Body of pancreas (tissue), 4 donors: Measurements from ENCODE around the gene EIF3F. TPM values are rescaled to one million over a fixed set of nuclear protein-coding genes. Genes with fewer than 3 reads are reported as not detected.

Experiments used
- ATAC-seq: fragments of 150-250 bp; one replicate; pipeline ENCODE4 v1.9.1; 2016
- DNase-seq, 4 donors: peaks; one replicate each; pipeline ENCODE4 v3.0.0-alpha.2; 2019
- H3K27ac ChIP-seq, 4 donors: fragments of 200-600 bp; sonication (generic); 1 replicate in 3 of 4; 2 replicates in 1 of 4; pipeline versions ENCODE4 v1.5.1 to v1.6.1; 2016 to 2019; ENCODE audit warnings: mild to moderate bottlenecking in 1 of 4, mixed read lengths in 1 of 4, moderate library complexity in 1 of 4
- H3K27me3 ChIP-seq, 2 donors: fragments of 200-600 bp; sonication (generic); one replicate each; pipeline ENCODE4 v1.6.0; 2016; ENCODE audit warnings: mild to moderate bottlenecking in 1 of 2
- H3K36me3 ChIP-seq, 2 donors: fragments of 200-600 bp; sonication (generic); replicated peaks in 1 of 2; 2 replicates each; pipeline ENCODE4 v1.5.1; 2016; ENCODE audit warnings: low read depth in 2 of 2; ENCODE audit not compliant: insufficient read depth in 1 of 2
- H3K4me1 ChIP-seq: fragments of 200-600 bp; sonication (generic); one replicate; pipeline ENCODE4 v1.6.0; 2016
- H3K4me3 ChIP-seq, 2 donors: fragments of 200-600 bp; sonication (generic); 1 replicate in 1 of 2; 2 replicates in 1 of 2; pipeline ENCODE4 v1.5.1; 2016 to 2019
- H3K9me3 ChIP-seq, 3 donors: fragments of 200-600 bp; sonication (generic); 1 replicate in 2 of 3; 2 replicates in 1 of 3; pipeline ENCODE4 v1.5.1; 2016
- CTCF ChIP-seq, 7 experiments: fragments of 450-650 bp in 4 of 7; fragments of 200-600 bp in 3 of 7; sonication (generic) in 3 of 7; IDR thresholded peaks; one replicate each; pipeline ENCODE4 v1.5.1; 2016 to 2019; ENCODE audit warnings: antibody characterized with exemption in 7 of 7
- POLR2A ChIP-seq, 3 donors: fragments of 450-650 bp; IDR thresholded peaks; one replicate each; pipeline ENCODE4 v1.6.1; 2016; ENCODE audit warnings: antibody characterized with exemption in 3 of 3, mild to moderate bottlenecking in 2 of 3
- WGBS, 2 donors: methylation state at CpG; one replicate each; pipeline ENCODE4 v1.1.5; 2017; 5-methylcytosine and 5-hydroxymethylcytosine counted together
- intact Hi-C: fragments of 100-400 bp; cut with DNase I; formaldehyde crosslinking; loops from one replicate; pipeline ENCODE4 v1.15.1; 2023
- total RNA-seq, 2 donors: library from RNA; depleted of rRNA; stranded (reverse); fragments of >200 nt; gene quantifications; one replicate each; pipeline ENCODE4 v1.1.0, GENCODE V29; 2016

EIF3F gene
- total RNA-seq, 2 donors from 2014 or later = 138 to 153 TPM

GRCh38 chr11:8039530-8040260, 52.6 kb downstream of the EIF3F start:
- no peak for TF ChIP-seq CTCF (IDR thresholded peaks at IDR 0.05)
- no peak for TF ChIP-seq POLR2A (IDR thresholded peaks at IDR 0.05)
- no peak for ATAC-seq
- Histone ChIP-seq H3K27ac (no peak overlapping the region), H3K27me3 (no peaks in the 10 kb centered on the region), H3K9me3 (no peaks in the 10 kb centered on the region), H3K36me3 (no peaks in the 10 kb centered on the region), H3K4me1 (no peaks in the 10 kb centered on the region), H3K4me3 (no peak overlapping the region)
- 73 to 81% methylated on average over 10 of the region's 10 CpGs for WGBS, 2 donors
- intact Hi-C loops = loop anchor here (5.0 kb wide), 1 partner anchor 53 kb away; no protein-coding TSS in a partner anchor
- no peak for DNase-seq

GRCh38 chr11:8040261-8040920, 53.3 kb downstream of the EIF3F start:
- DNase-seq (no peak), ATAC-seq (no peak)
- WGBS, 2 donors = 67 to 83% methylated on average over 2 to 4 of the region's 4 CpGs
- no peak for TF ChIP-seq CTCF (IDR thresholded peaks at IDR 0.05)
- no peak for TF ChIP-seq POLR2A (IDR thresholded peaks at IDR 0.05)
- no peaks in the 10 kb centered on the region for H3K36me3 ChIP-seq
- no peaks in the 10 kb centered on the region for H3K9me3 ChIP-seq
- no peaks in the 10 kb centered on the region for H3K4me1 ChIP-seq
- no peak overlapping the region for H3K4me3 ChIP-seq
- no peak overlapping the region for H3K27ac ChIP-seq
- H3K27me3 ChIP-seq = no peaks in the 10 kb centered on the region
- intact Hi-C loops = no loop called here

GRCh38 chr11:8040921-8041285, 53.8 kb downstream of the EIF3F start:
- no peak for ATAC-seq
- H3K4me3 ChIP-seq = no peak overlapping the region
- no peaks in the 10 kb centered on the region for H3K9me3 ChIP-seq
- H3K27ac ChIP-seq = no peak overlapping the region
- WGBS, 2 donors = 65 to 76% methylated on average over 2 of the region's 2 CpGs
- TF ChIP-seq CTCF (IDR thresholded peaks at IDR 0.05) (no peak), POLR2A (IDR thresholded peaks at IDR 0.05) (no peak)
- intact Hi-C loops = no loop called here
- H3K27me3 ChIP-seq = no peaks in the 10 kb centered on the region
- H3K4me1 ChIP-seq = no peaks in the 10 kb centered on the region
- DNase-seq = no peak
- H3K36me3 ChIP-seq = no peaks in the 10 kb centered on the region

GRCh38 chr11:8041576-8041975, 54.4 kb downstream of the EIF3F start:
- TF ChIP-seq CTCF (IDR thresholded peaks at IDR 0.05) = no peak
- no peak for TF ChIP-seq POLR2A (IDR thresholded peaks at IDR 0.05)
- intact Hi-C loops = no loop called here
- ATAC-seq (no peak), DNase-seq (no peak)
- Histone ChIP-seq H3K9me3 (no peaks in the 10 kb centered on the region), H3K27ac (no peak overlapping the region), H3K36me3 (no peaks in the 10 kb centered on the region), H3K4me3 (no peak overlapping the region), H3K27me3 (no peaks in the 10 kb centered on the region), H3K4me1 (no peaks in the 10 kb centered on the region)
- 81 to 85% methylated on average over 4 of the region's 4 CpGs for WGBS, 2 donors
